ENCODE results near the gene B4GAT1.

The B4GAT1 gene

DNA sequence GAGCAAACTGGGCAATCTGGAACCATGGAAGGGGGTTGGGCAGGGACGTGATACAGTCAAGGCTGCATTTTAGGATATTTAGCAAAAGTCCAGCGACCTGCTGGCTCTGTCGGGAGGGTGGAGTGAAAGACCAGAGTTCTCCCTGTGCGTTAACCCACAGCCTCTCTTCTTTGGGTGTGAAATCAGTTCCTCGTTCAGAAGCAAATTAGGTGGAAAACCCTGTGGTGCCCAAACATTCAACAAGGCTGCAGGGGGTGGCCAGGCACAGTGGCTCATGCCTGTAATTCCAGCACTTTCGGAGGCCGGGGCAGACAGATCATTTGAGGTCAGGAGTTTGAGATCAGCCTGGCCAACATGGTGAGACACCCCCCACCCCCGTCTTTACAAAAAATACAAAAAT lies 49.8 kb downstream of the B4GAT1 start:
- H3K9ac ChIP-seq (ENCODE audit: low read length): no peak overlapping the region
- H3K9me3 ChIP-seq (ENCODE audit: control insufficient read depth, low read length): no peaks in the 10 kb centered on the region
- H3K4me3 ChIP-seq (ENCODE audit: low read length): no peak overlapping the region
- H3K36me3 ChIP-seq (ENCODE audit: control insufficient read depth, insufficient read depth, low read length): no peaks in the 10 kb centered on the region
- peaks cover 8% of the 10 kb centered on the region for H3K4me1 ChIP-seq (ENCODE audit: control insufficient read depth, insufficient read depth, low read length)
- peaks cover 6% of the 10 kb centered on the region for H3K27me3 ChIP-seq (ENCODE audit: control insufficient read depth, insufficient read depth, low read length)

Data from mucosa of stomach (tissue), 1 donor.